K562 (cell line): ENCODE results near the gene UBXN11. TPM values are rescaled to one million over a fixed set of nuclear protein-coding genes. Genes with fewer than 3 reads are reported as not detected.

ENCODE experiments used
- CEBPG ChIP-seq, 3 experiments: fragments of 200-800 bp in 1 of 3; sonication (Bioruptor generic) in 1 of 3; sonication (generic) in 1 of 3; formaldehyde crosslinking in 1 of 3; IDR thresholded peaks in 2 of 3; conservative IDR thresholded peaks in 1 of 3; 2 replicates each; pipeline versions ENCODE4 v1.6.1 to v1.8.0; 2016 to 2022; ENCODE audit warnings: missing compliant biosample characterization in 2 of 3, missing genetic modification characterization in 2 of 3, mild to moderate bottlenecking in 1 of 3, missing genetic modification reagents in 1 of 3
- ELF4 ChIP-seq: fragments of 450-650 bp; formaldehyde crosslinking; IDR thresholded peaks from 2 replicates; pipeline ENCODE4 v1.4.0; 2022; ENCODE audit warnings: missing genetic modification characterization
- ETV1 ChIP-seq: fragments of 450-650 bp; conservative IDR thresholded peaks from 2 replicates; pipeline ENCODE4 v1.6.1; 2016; ENCODE audit warnings: missing genetic modification characterization, control low read depth, low read depth, missing compliant biosample characterization
- ETV6 ChIP-seq, 3 experiments: fragments of 150-350 bp in 1 of 3; sonication (generic) in 1 of 3; formaldehyde crosslinking in 1 of 3; IDR thresholded peaks; 2 replicates each; pipeline versions ENCODE4 v1.6.1 to v1.8.0; 2014 to 2022; ENCODE audit warnings: borderline replicate concordance in 2 of 3, low read depth in 2 of 3, antibody characterized with exemption in 1 of 3, low read length in 1 of 3, mild to moderate bottlenecking in 1 of 3, missing genetic modification reagents in 1 of 3
- GTF2A2 ChIP-seq: IDR thresholded peaks from 2 replicates; pipeline ENCODE4 v1.6.1; 2016; ENCODE audit warnings: mild to moderate bottlenecking, missing genetic modification characterization, missing compliant biosample characterization
- LARP7 ChIP-seq: fragments of 450-650 bp; IDR thresholded peaks from 2 replicates; pipeline ENCODE4 v1.6.1; 2016
- LCOR ChIP-seq: sonication (generic); formaldehyde crosslinking; IDR thresholded peaks from 2 replicates; pipeline ENCODE4 v1.8.0; 2022; ENCODE audit warnings: mild to moderate bottlenecking, missing genetic modification reagents
- NR4A1 ChIP-seq, 2 experiments: fragments of 250-450 bp in 1 of 2; fragments of 450-650 bp in 1 of 2; sonication (Bioruptor Pico) in 1 of 2; IDR thresholded peaks; 2 replicates each; pipeline versions ENCODE4 v1.4.0 to v1.6.1; 2016 to 2020; ENCODE audit warnings: mild to moderate bottlenecking in 2 of 2, missing compliant biosample characterization in 1 of 2, missing genetic modification characterization in 1 of 2, moderate library complexity in 1 of 2
- polyA plus RNA-seq, 8 experiments: library from polyadenylated mRNA; depleted of rRNA in 4 of 8; stranded (reverse) in 5 of 8; unstranded in 3 of 8; fragments of >200 nt; fragmentation: Nextera tagmentation in 2 of 8; fragmentation: Illumina TruSeq in 1 of 8; extraction: Ambion mirVana in 2 of 8; extraction: Trizol in 1 of 8; gene quantifications; 2 replicates each; pipeline versions ENCODE4 v1.2.1 to v1.2.3, GENCODE V29; 2011 to 2014; ENCODE audit warnings: inconsistent platforms in 1 of 8, missing spikeins in 1 of 8
- total RNA-seq, 7 experiments: library from RNA; depleted of rRNA in 6 of 7; stranded (reverse); fragments of >200 nt in 6 of 7; fragmentation: Illumina TruSeq in 2 of 7; extraction: Trizol in 2 of 7; gene quantifications; 2 replicates each; pipeline versions ENCODE4 v1.2.1 to v1.2.3, GENCODE V29; 2011 to 2021; ENCODE audit warnings: low replicate concordance in 1 of 7
- TF ChIP-seq, protein P1 (sequence below): IDR thresholded peaks from 2 replicates; pipeline ENCODE4 v1.6.1; 2014; ENCODE audit warnings: antibody characterized with exemption
- TF ChIP-seq, protein P2 (sequence below): sonication (generic); formaldehyde crosslinking; IDR thresholded peaks from 2 replicates; pipeline ENCODE4 v1.8.0; 2022; ENCODE audit warnings: mild to moderate bottlenecking, missing genetic modification reagents
- TF ChIP-seq, protein P3 (sequence below): fragments of 200-800 bp; sonication (Bioruptor generic); IDR thresholded peaks from 2 replicates; pipeline ENCODE4 v1.6.1; 2017; ENCODE audit warnings: missing genetic modification characterization, missing compliant biosample characterization
- TF ChIP-seq, protein P4 (sequence below): sonication (generic); formaldehyde crosslinking; IDR thresholded peaks from 2 replicates; pipeline ENCODE4 v1.8.0; 2022; ENCODE audit warnings: missing genetic modification reagents, mild to moderate bottlenecking, moderate library complexity, borderline replicate concordance
- TF ChIP-seq, protein P5 (sequence below): fragments of 250-450 bp; sonication (Bioruptor Pico); IDR thresholded peaks from 2 replicates; pipeline ENCODE4 v1.5.0; 2020; ENCODE audit warnings: mild to moderate bottlenecking, borderline replicate concordance

UBXN11 gene
- total and polyA plus RNA-seq, 9 of the 15 experiments (the other 6 are each of a cell fraction or from before 2014, with no cell fraction given) = 0.48 to 34.3 (median 11.3) TPM

DNA sequence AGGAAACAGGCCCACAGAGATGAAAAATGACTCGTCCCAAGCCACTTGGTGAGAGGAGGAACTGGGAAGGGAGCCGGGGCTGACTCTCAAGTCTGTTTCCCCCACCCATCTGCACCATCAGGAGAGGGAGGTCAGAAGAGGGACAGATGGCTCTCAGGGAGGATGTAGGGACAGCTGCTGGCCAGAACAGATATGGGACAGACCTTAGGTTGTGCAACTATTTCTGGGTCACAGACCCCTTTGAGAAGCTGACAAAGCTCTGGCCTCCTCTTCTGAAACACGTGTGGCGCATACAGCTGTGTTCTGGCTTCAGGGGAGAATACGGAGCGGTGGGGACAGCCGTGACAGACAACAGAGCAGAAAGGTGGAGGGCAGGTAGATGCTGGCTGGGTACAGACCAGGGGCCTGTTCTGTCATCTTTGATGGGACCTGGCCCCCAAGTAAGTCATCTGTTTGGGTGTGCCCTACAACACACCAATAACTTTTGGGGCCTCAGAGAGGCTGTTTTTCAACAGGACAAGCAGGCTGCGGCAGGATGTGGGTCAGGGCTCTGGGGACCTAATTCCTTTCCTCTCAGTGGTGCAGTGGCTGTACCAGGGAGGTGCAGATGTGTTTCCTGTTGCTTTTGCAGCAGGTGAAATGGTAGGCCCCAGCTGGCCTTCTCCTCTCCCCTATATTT, 19.3 kb downstream of the UBXN11 start (continued):
- TF ChIP-seq, protein P1, sequence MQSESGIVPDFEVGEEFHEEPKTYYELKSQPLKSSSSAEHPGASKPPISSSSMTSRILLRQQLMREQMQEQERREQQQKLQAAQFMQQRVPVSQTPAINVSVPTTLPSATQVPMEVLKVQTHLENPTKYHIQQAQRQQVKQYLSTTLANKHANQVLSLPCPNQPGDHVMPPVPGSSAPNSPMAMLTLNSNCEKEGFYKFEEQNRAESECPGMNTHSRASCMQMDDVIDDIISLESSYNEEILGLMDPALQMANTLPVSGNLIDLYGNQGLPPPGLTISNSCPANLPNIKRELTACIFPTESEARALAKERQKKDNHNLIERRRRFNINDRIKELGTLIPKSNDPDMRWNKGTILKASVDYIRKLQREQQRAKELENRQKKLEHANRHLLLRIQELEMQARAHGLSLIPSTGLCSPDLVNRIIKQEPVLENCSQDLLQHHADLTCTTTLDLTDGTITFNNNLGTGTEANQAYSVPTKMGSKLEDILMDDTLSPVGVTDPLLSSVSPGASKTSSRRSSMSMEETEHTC = 0 out of 2 replicates have a peak, but pooled peaks have one; percentile 30
- TF ChIP-seq, protein P2, sequence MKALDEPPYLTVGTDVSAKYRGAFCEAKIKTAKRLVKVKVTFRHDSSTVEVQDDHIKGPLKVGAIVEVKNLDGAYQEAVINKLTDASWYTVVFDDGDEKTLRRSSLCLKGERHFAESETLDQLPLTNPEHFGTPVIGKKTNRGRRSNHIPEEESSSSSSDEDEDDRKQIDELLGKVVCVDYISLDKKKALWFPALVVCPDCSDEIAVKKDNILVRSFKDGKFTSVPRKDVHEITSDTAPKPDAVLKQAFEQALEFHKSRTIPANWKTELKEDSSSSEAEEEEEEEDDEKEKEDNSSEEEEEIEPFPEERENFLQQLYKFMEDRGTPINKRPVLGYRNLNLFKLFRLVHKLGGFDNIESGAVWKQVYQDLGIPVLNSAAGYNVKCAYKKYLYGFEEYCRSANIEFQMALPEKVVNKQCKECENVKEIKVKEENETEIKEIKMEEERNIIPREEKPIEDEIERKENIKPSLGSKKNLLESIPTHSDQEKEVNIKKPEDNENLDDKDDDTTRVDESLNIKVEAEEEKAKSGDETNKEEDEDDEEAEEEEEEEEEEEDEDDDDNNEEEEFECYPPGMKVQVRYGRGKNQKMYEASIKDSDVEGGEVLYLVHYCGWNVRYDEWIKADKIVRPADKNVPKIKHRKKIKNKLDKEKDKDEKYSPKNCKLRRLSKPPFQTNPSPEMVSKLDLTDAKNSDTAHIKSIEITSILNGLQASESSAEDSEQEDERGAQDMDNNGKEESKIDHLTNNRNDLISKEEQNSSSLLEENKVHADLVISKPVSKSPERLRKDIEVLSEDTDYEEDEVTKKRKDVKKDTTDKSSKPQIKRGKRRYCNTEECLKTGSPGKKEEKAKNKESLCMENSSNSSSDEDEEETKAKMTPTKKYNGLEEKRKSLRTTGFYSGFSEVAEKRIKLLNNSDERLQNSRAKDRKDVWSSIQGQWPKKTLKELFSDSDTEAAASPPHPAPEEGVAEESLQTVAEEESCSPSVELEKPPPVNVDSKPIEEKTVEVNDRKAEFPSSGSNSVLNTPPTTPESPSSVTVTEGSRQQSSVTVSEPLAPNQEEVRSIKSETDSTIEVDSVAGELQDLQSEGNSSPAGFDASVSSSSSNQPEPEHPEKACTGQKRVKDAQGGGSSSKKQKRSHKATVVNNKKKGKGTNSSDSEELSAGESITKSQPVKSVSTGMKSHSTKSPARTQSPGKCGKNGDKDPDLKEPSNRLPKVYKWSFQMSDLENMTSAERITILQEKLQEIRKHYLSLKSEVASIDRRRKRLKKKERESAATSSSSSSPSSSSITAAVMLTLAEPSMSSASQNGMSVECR = peak; percentile 80
- TF ChIP-seq NR4A1 (CRISPR knock-in tag; IDR thresholded peaks at IDR 0.05) (no peak), NR4A1 (tag; IDR thresholded peaks at IDR 0.05) (peak; percentile 58; the same call in 1 of the 2 replicates), ELF4 (0 out of 2 replicates have a peak, but pooled peaks have one; percentile 12), ETV6 (IDR thresholded peaks at IDR 0.05; ENCODE audit: borderline replicate concordance in 1 of 2, low read depth in 2 of 2, low read length in 1 of 2) (0 out of 4 replicates have a peak, but pooled peaks of 1 of the 2 experiments have one; percentile 52), ETV6 (CRISPR knock-in tag; IDR thresholded peaks at IDR 0.05; ENCODE audit: borderline replicate concordance) (no peak), CEBPG (CRISPR knock-in tag; IDR thresholded peaks at IDR 0.05) (peak; percentile 98), CEBPG (tag; conservative IDR thresholded peaks at IDR 0.05 in 1 of 2, IDR thresholded peaks at IDR 0.05 in 1 of 2) (peak; percentile 78 to 88), GTF2A2 (no peak), ETV1 (tag) (peak; percentile 74), LCOR (peak; percentile 79; the same call in 1 of the 2 replicates), LARP7 (0 out of 2 replicates have a peak, but pooled peaks have one; percentile 2)
- TF ChIP-seq, protein P3, sequence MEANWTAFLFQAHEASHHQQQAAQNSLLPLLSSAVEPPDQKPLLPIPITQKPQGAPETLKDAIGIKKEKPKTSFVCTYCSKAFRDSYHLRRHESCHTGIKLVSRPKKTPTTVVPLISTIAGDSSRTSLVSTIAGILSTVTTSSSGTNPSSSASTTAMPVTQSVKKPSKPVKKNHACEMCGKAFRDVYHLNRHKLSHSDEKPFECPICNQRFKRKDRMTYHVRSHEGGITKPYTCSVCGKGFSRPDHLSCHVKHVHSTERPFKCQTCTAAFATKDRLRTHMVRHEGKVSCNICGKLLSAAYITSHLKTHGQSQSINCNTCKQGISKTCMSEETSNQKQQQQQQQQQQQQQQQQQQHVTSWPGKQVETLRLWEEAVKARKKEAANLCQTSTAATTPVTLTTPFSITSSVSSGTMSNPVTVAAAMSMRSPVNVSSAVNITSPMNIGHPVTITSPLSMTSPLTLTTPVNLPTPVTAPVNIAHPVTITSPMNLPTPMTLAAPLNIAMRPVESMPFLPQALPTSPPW (CRISPR knock-in tag) = peak; percentile 70
- TF ChIP-seq, protein P4, sequence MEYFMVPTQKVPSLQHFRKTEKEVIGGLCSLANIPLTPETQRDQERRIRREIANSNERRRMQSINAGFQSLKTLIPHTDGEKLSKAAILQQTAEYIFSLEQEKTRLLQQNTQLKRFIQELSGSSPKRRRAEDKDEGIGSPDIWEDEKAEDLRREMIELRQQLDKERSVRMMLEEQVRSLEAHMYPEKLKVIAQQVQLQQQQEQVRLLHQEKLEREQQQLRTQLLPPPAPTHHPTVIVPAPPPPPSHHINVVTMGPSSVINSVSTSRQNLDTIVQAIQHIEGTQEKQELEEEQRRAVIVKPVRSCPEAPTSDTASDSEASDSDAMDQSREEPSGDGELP = peak; percentile 97
- TF ChIP-seq, protein P5, sequence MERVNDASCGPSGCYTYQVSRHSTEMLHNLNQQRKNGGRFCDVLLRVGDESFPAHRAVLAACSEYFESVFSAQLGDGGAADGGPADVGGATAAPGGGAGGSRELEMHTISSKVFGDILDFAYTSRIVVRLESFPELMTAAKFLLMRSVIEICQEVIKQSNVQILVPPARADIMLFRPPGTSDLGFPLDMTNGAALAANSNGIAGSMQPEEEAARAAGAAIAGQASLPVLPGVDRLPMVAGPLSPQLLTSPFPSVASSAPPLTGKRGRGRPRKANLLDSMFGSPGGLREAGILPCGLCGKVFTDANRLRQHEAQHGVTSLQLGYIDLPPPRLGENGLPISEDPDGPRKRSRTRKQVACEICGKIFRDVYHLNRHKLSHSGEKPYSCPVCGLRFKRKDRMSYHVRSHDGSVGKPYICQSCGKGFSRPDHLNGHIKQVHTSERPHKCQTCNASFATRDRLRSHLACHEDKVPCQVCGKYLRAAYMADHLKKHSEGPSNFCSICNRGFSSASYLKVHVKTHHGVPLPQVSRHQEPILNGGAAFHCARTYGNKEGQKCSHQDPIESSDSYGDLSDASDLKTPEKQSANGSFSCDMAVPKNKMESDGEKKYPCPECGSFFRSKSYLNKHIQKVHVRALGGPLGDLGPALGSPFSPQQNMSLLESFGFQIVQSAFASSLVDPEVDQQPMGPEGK (CRISPR knock-in tag) = no peak
